Activated T-helper 9 cell treated with anti-CD3 and anti-CD28 coated beads, Interleukin-2, amount 50 U/mL, for 16 hours (primary cell): Measurements from ENCODE around the gene LSM3.

Experiments used
- DNase-seq: peaks from one replicate; pipeline ENCODE4 v3.0.0-alpha.2; 2020; ENCODE audit warnings: low read depth

Gene LSM3

GRCh38 chr3:14242490-14243311 is 64.1 kb downstream of the LSM3 start:
- DNase-seq: no peak

DNA sequence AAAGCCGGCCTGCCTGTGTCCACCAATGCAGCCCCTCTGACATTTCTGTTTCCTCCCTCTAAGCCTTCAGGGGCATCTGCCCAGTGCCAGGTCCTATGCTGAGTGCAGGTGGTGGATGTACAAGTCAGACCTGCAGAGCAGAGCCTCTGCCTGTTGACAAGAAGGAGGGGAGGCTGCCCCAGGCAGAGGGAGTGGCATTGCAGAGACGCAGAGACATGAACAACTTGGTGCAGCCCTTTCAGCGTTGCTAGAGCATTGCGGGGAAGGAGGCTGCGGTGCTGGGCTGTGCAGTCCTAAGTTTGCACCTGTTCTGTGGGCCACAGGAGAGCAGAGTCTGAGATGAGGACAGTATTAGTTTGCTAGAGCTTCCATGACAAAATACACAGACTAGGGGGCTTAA is 65.2 kb downstream of the LSM3 start:
- no peak for DNase-seq

DNA sequence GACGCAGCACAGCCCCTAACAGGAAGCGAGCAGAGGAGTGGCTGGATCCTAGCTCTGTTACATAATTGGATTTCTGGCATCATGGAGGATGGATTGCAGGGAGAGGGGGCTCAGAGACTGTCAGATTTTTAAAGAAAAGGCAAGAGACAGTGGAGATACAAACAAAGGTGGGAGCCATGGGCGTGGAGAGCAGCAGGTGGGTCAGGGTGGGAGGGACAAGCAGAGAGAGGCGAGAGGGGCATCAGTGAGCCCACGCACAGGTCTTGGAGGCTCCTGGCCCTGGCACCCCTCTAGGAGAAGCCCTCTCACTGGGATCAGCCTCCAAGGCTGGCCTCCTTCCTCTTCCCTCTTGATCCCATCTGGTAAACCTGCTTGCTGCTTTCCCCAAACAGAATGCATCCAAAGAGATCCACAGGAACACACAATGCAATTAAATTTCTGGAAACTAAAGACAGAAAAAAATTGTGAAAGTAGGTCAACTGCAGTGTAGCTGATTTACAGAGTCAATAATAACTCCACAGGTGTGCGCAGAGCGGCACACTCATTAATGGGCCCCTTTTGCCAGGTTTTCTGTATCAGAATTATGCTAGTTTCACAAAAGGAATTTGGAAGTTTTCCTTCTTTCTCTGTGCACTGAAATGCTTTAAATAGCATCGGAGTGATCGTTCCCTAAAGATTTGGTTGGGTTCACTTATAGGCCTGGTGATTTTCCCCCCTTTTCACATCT is 66.1 kb downstream of the LSM3 start:
- no peak for DNase-seq

- DNase-seq: no peak
Observed at GRCh38 chr3:14245248-14245639, 66.6 kb downstream of the LSM3 start.

DNA sequence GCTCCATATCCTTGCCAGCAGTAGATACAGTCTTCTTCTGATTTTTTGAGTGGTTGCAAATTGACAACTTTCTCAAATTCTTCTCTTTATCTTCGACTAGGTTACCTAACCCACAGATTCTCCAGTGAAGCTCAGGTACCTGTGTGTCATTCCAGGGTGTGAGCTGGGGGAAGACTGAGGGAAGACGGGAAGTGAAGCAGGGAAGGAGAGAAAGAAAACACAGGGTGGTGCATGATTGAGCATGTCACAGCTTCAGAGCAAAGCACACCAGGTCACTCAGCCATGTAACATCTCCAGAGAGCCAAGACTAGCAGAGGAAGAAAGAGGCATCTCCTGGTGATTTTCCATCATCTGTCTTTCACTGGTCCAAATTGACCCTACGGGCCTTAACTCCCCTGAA is 67.2 kb downstream of the LSM3 start:
- DNase-seq: no peak

DNA sequence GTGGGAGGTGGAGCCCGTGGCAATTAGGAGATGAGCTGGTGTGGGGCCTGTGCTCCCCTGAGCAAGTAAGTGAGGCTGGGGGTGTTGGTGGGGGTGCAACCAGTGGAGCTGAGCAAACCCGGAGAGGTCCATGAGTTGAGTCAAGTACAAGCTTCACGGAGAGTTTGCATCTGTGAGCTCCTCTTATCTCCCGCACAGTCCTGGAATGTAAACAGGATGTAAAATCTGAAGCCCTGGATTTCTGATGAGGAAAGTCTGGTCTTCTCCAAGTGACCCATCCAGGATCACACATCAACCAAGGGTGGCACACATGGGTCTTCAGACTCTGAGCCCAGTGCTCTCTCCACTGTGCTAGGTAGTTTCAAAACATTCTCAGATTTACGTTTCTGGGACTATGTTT is 67.8 kb downstream of the LSM3 start:
- no peak for DNase-seq

DNA sequence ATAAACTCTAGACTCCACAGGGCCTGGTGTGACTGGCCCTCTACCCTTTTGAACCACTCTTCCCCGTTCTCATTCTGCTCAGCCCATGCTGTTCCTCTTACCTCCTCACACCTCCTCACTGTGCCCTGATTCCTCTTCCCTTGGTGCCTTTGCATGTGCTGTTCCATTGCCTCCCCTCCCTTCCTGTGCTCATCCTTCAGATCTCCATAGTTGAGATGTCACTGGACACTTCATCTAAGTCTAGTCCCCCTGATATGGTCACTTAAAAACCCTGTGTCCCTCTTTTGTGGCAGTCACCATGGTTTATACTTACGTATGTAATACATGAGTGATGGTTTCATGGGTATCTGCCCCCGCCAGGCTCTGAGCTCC is 69.8 kb downstream of the LSM3 start:
- no peak for DNase-seq

DNA sequence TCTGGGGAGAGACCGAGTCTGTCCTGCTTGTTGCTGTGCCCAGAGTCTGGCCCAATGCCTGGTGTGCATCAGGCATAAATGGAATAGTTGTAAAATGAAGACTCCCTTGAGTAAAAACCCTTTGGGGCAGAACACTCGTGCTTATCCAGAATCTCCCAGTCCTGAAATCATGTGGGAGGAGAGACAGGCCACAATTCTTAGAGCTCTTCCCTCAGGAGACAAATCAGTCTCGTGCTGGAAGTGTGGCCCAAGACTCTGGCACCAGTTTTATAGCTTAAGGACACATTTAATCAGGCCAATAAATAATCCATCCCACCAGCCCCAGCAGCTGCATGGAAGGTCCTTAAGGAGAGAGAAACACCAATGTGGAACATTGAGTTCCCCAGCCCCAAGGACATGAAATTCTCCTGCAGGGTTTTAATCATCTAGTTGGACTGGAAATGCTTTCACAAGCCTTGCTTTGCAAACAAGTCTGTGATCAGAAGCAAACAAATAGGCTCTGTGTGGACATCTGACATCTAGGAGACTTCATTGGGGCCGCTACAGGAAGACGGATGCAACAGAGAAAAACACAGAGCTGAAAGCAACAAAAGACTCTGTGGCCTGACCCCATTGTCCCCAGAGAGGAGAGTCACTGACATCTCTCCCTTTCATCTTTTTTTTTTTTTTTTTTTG is 70.4 kb downstream of the LSM3 start:
- DNase-seq: no peak
